Heart left ventricle (tissue), 16 donors: Measurements from ENCODE around the gene FAM43A. TPM values are rescaled to one million over a fixed set of nuclear protein-coding genes. Genes with fewer than 3 reads are reported as not detected.

ENCODE experiments used
- ATAC-seq, 4 donors: fragments of 200-7000 bp; cut with Tn5 transposase; one replicate each; pipeline ENCODE4 v1.9.1; 2020 to 2022; ENCODE audit warnings: moderate library complexity in 4 of 4, mild to moderate bottlenecking in 3 of 4, moderate number of reproducible peaks in 1 of 4
- DNase-seq, 5 donors: peaks; one replicate each; pipeline ENCODE4 v3.0.0-alpha.2; 2020
- H3K27ac ChIP-seq, 12 donors: fragments of 200-600 bp; sonication (generic) in 4 of 12; one replicate each; pipeline versions ENCODE4 v1.5.0 to v1.8.0; 2016 to 2022; ENCODE audit warnings: mild to moderate bottlenecking in 2 of 12
- H3K27me3 ChIP-seq, 9 donors: fragments of 200-600 bp; sonication (generic) in 2 of 9; one replicate each; pipeline versions ENCODE4 v1.5.1 to v1.8.0; 2016 to 2022; ENCODE audit warnings: mild to moderate bottlenecking in 3 of 9
- H3K36me3 ChIP-seq, 9 donors: fragments of 200-600 bp; sonication (generic) in 2 of 9; one replicate each; pipeline versions ENCODE4 v1.5.0 to v1.8.0; 2018 to 2022; ENCODE audit warnings: mild to moderate bottlenecking in 2 of 9
- H3K4me1 ChIP-seq, 12 donors: fragments of 200-600 bp; sonication (generic) in 4 of 12; one replicate each; pipeline versions ENCODE4 v1.5.0 to v1.8.0; 2016 to 2022; ENCODE audit warnings: mild to moderate bottlenecking in 3 of 12
- H3K4me3 ChIP-seq, 12 donors: fragments of 200-600 bp; sonication (generic) in 4 of 12; one replicate each; pipeline versions ENCODE4 v1.5.0 to v1.8.0; 2017 to 2022; ENCODE audit warnings: mild to moderate bottlenecking in 9 of 12, moderate library complexity in 4 of 12
- H3K9me3 ChIP-seq, 12 donors: fragments of 200-600 bp; sonication (generic) in 4 of 12; one replicate each; pipeline versions ENCODE4 v1.5.0 to v1.8.0; 2016 to 2022; ENCODE audit warnings: mild to moderate bottlenecking in 1 of 12
- CTCF ChIP-seq, 12 donors: fragments of 200-600 bp; sonication (generic) in 4 of 12; IDR thresholded peaks; one replicate each; pipeline versions ENCODE4 v1.5.0 to v1.8.0; 2018 to 2022; ENCODE audit warnings: antibody characterized with exemption in 12 of 12, mild to moderate bottlenecking in 5 of 12
- POLR2A ChIP-seq, 2 donors: fragments of 450-650 bp; IDR thresholded peaks; one replicate each; pipeline ENCODE4 v1.6.1; 2017; ENCODE audit warnings: antibody characterized with exemption in 2 of 2, mild to moderate bottlenecking in 2 of 2, moderate library complexity in 2 of 2
- WGBS, 4 donors: extraction: QIAGEN DNeasy Blood & Tissue Kit in 2 of 4; methylation state at CpG; one replicate each; pipeline versions ENCODE4 v1.1.5 to v1.1.7; 2013 to 2018; 5-methylcytosine and 5-hydroxymethylcytosine counted together
- intact Hi-C, 10 donors: fragments of 100-400 bp; cut with DNase I; formaldehyde crosslinking; loops; one replicate each; pipeline versions ENCODE4 v1.11.1 to v1.14.2; 2022
- polyA plus RNA-seq, 2 donors: library from polyadenylated mRNA; stranded (reverse); fragments of 200-250 nt; gene quantifications; one replicate each; pipeline ENCODE4 v1.2.3, GENCODE V29; 2013
- total RNA-seq, 9 donors: library from RNA; depleted of rRNA in 2 of 9; stranded (reverse); fragments of >200 nt in 2 of 9; fragmentation: NEBNext Ultra II Directional in 3 of 9; extraction: Animal tissue kit (Norgen Biotek cat#: 25700) in 3 of 9; gene quantifications; one replicate each; pipeline versions ENCODE4 v1.1.0 to v1.2.4, GENCODE V29; 2016 to 2023
- donor health status: ischemic (EF 13 %, LVEDD 7.1; RV severe dilation, severe dysfunction).
- donor health status: healthy with polysubstance abuse.
- donor health status: DM: no; HTN: yes; CAD: no.
- donor health status: DM: no; HTN: no; CAD: no.
- donor health status: ischemic (EF 25% LVEDD 6.9; RV normal size, moderate dysfunction).
- donor health status: ischemic (EF 25% LVEDD 5.7; RV mildly dilated, moderate dysfunction).
- donor health status: healthy.
- donor health status: DM: yes; HTN: yes; CAD: no.
- donor health status: ischemic (EF 35%, LVEDD 5.7; RV mildly dilated, moderate dysfunction).
- donor health status: nonischemic (EF 11% LVEDD 7.7; RV severe dilation, severe dysfunction).
- donor health status: DM: yes; HTN: yes; CAD: no.
- donor health status: PGD.
- donor health status: ischemic (EF 29% LVEDD 5.4; RV normal size, mild dysfunction).
- donor health status: nonischemic (EF 23%, LVEDD 6.1; RV moderate dilation, normal function).

FAM43A gene
- total and polyA plus RNA-seq, 11 donors: 7.5 to 34.8 (median 15.5) TPM

GRCh38 chr3:194715022-194715800, 29.5 kb downstream of the FAM43A start:
- Histone ChIP-seq H3K9me3 (peaks cover 0 to 3% (median 0%) of the 10 kb centered on the region in 12 donors), H3K27me3 (no peaks in the 10 kb centered on the region), H3K36me3 (no peaks in the 10 kb centered on the region), H3K4me3 (no peak overlapping the region), H3K27ac (no peak overlapping the region), H3K4me1 (peaks cover 0 to 13% (median 9%) of the 10 kb centered on the region in 12 donors)
- ATAC-seq (no peak), DNase-seq (no peak)
- TF ChIP-seq CTCF (IDR thresholded peaks at IDR 0.05): no peak
- no peak for TF ChIP-seq POLR2A (IDR thresholded peaks at IDR 0.05)
- intact Hi-C loops: no loop called here
- WGBS, 4 donors: 91 to 98% (median 94%) methylated on average over 8 of the region's 8 CpGs

- no peak for DNase-seq
- Histone ChIP-seq H3K27me3 (no peaks in the 10 kb centered on the region), H3K27ac (no peak overlapping the region), H3K4me1 (no peaks in the 10 kb centered on the region), H3K4me3 (no peak overlapping the region), H3K36me3 (no peaks in the 10 kb centered on the region), H3K9me3 (peaks cover 0 to 3% (median 0%) of the 10 kb centered on the region in 12 donors)
- TF ChIP-seq POLR2A (IDR thresholded peaks at IDR 0.05) (no peak), CTCF (IDR thresholded peaks at IDR 0.05) (no peak)
- no peak for ATAC-seq
- intact Hi-C loops: no loop called here
- 69 to 85% (median 74%) methylated on average over 2 of the region's 2 CpGs for WGBS, 4 donors
Measured at GRCh38 chr3:194718079-194718478, 32.4 kb downstream of the FAM43A start.

GRCh38 chr3:194720048-194720447, 34.4 kb downstream of the FAM43A start:
- no peak for TF ChIP-seq POLR2A (IDR thresholded peaks at IDR 0.05)
- TF ChIP-seq CTCF (IDR thresholded peaks at IDR 0.05): no peak
- no peaks in the 10 kb centered on the region for H3K36me3 ChIP-seq
- no peak overlapping the region for H3K4me3 ChIP-seq
- ATAC-seq (no peak), DNase-seq (no peak)
- no peaks in the 10 kb centered on the region for H3K4me1 ChIP-seq
- H3K27me3 ChIP-seq: no peaks in the 10 kb centered on the region
- WGBS, 4 donors: 91 to 94% (median 92%) methylated on average over 5 to 6 of the region's 6 CpGs
- H3K9me3 ChIP-seq: peaks cover 0 to 3% (median 0%) of the 10 kb centered on the region in 12 donors
- H3K27ac ChIP-seq: no peak overlapping the region
- intact Hi-C loops: no loop called here

GRCh38 chr3:194723846-194724618, 38.3 kb downstream of the FAM43A start:
- Histone ChIP-seq H3K36me3 (no peaks in the 10 kb centered on the region), H3K27ac (no peak overlapping the region), H3K27me3 (no peaks in the 10 kb centered on the region), H3K9me3 (peaks cover 0 to 3% (median 0%) of the 10 kb centered on the region in 12 donors), H3K4me1 (no peaks in the 10 kb centered on the region), H3K4me3 (no peak overlapping the region)
- DNase-seq (no peak), ATAC-seq (no peak)
- WGBS, 4 donors: 57 to 82% (median 73%) methylated on average over 6 to 7 of the region's 7 CpGs
- TF ChIP-seq CTCF (IDR thresholded peaks at IDR 0.05): no peak
- no peak for TF ChIP-seq POLR2A (IDR thresholded peaks at IDR 0.05)
- intact Hi-C loops: no loop called here
